Parathyroid adenoma (tissue), 2 donors: ENCODE results near the gene NOG.

Experiments
- H2AFZ ChIP-seq: fragments of 300-600 bp; sonication (generic); one replicate; pipeline ENCODE4 v1.7.0; 2017; ENCODE audit warnings: antibody characterized with exemption, mild to moderate bottlenecking
- H3K27ac ChIP-seq: fragments of 300-600 bp; sonication (generic); one replicate; pipeline ENCODE4 v1.7.0; 2017
- H3K27me3 ChIP-seq: fragments of 300-600 bp; sonication (generic); one replicate; pipeline ENCODE4 v1.7.0; 2017; ENCODE audit warnings: low read length; ENCODE audit not compliant: control insufficient read depth, insufficient read depth
- H3K36me3 ChIP-seq: fragments of 300-600 bp; sonication (generic); one replicate; pipeline ENCODE4 v1.7.0; 2017; ENCODE audit warnings: low read length; ENCODE audit not compliant: control insufficient read depth, insufficient read depth
- H3K4me1 ChIP-seq: fragments of 300-600 bp; sonication (generic); one replicate; pipeline ENCODE4 v1.7.0; 2017; ENCODE audit warnings: control low read depth
- H3K4me2 ChIP-seq: fragments of 300-600 bp; sonication (generic); one replicate; pipeline ENCODE4 v1.7.0; 2017; ENCODE audit warnings: low read length
- H3K4me3 ChIP-seq: fragments of 300-600 bp; sonication (generic); one replicate; pipeline ENCODE4 v1.7.0; 2017; ENCODE audit warnings: low read depth, low read length
- H3K79me2 ChIP-seq: fragments of 300-600 bp; sonication (generic); one replicate; pipeline ENCODE4 v1.7.0; 2017; ENCODE audit warnings: control low read depth
- H3K9ac ChIP-seq: fragments of 300-600 bp; sonication (generic); one replicate; pipeline ENCODE4 v1.7.0; 2017; ENCODE audit warnings: mild to moderate bottlenecking
- H3K9me3 ChIP-seq: fragments of 300-600 bp; sonication (generic); one replicate; pipeline ENCODE4 v1.7.0; 2017; ENCODE audit warnings: low read length; ENCODE audit not compliant: control insufficient read depth
- TF ChIP-seq, protein P1 (sequence below): fragments of 300-600 bp; sonication (generic); IDR thresholded peaks from one replicate; pipeline ENCODE4 v1.7.0; 2017; ENCODE audit warnings: antibody characterized with exemption, mild to moderate bottlenecking
- donor health status: primary hyperparathyroidism.

Gene NOG

GRCh38 chr17:56629531-56630075 is 36.1 kb downstream of the NOG start:
- no peak overlapping the region for H3K9ac ChIP-seq
- H3K27ac ChIP-seq: no peak overlapping the region
- H3K4me3 ChIP-seq: no peak overlapping the region

DNA sequence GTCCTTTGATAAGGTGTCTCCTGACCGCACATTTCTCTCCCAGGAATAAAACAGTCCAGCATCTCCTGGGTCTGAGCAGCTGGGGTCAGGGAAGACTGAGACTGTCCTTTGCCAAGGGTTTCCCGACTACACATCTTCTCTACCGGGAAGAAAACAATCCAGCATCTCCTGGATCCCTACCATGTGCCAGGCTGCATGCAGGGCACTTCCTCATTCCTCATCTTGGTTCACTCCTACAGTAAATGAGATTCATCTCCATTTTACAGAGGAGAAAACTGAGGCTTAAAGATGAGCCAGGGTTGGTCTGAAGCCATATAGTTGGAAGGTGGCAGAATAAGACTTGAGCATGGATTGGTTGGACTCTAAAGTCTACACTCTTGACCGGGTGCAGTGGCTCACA is 36.7 kb downstream of the NOG start:
- Histone ChIP-seq H3K4me1 (no peaks in the 10 kb centered on the region), H3K9me3 (no peaks in the 10 kb centered on the region), H3K36me3 (no peaks in the 10 kb centered on the region), H3K4me3 (no peak overlapping the region), H3K27ac (no peak overlapping the region), H2AFZ (no peak overlapping the region), H3K27me3 (no peaks in the 10 kb centered on the region), H3K4me2 (no peak overlapping the region), H3K79me2 (no peaks in the 10 kb centered on the region), H3K9ac (no peak overlapping the region)
- TF ChIP-seq, protein P1, sequence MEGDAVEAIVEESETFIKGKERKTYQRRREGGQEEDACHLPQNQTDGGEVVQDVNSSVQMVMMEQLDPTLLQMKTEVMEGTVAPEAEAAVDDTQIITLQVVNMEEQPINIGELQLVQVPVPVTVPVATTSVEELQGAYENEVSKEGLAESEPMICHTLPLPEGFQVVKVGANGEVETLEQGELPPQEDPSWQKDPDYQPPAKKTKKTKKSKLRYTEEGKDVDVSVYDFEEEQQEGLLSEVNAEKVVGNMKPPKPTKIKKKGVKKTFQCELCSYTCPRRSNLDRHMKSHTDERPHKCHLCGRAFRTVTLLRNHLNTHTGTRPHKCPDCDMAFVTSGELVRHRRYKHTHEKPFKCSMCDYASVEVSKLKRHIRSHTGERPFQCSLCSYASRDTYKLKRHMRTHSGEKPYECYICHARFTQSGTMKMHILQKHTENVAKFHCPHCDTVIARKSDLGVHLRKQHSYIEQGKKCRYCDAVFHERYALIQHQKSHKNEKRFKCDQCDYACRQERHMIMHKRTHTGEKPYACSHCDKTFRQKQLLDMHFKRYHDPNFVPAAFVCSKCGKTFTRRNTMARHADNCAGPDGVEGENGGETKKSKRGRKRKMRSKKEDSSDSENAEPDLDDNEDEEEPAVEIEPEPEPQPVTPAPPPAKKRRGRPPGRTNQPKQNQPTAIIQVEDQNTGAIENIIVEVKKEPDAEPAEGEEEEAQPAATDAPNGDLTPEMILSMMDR: no peak

More at GRCh38 chr17:56629531-56630075, 36.1 kb downstream of the NOG start:
- Histone ChIP-seq H3K79me2 (no peaks in the 10 kb centered on the region), H3K36me3 (no peaks in the 10 kb centered on the region), H3K4me1 (no peaks in the 10 kb centered on the region), H3K9me3 (no peaks in the 10 kb centered on the region), H3K4me2 (no peak overlapping the region), H2AFZ (no peak overlapping the region), H3K27me3 (no peaks in the 10 kb centered on the region)
- TF ChIP-seq, protein P1: no peak

- H3K4me2 ChIP-seq: no peak overlapping the region
- no peak overlapping the region for H2AFZ ChIP-seq
These were observed 40.2 kb downstream of the NOG start for GRCh38 chr17:56633681-56634080.

GRCh38 chr17:56635641-56636040 is 42.1 kb downstream of the NOG start:
- no peaks in the 10 kb centered on the region for H3K4me1 ChIP-seq
- no peak overlapping the region for H3K27ac ChIP-seq
- no peaks in the 10 kb centered on the region for H3K9me3 ChIP-seq
- H3K36me3 ChIP-seq: no peaks in the 10 kb centered on the region
- H3K27me3 ChIP-seq: no peaks in the 10 kb centered on the region
- H2AFZ ChIP-seq: no peak overlapping the region
- H3K4me2 ChIP-seq: no peak overlapping the region
- no peak overlapping the region for H3K4me3 ChIP-seq
- H3K9ac ChIP-seq: no peak overlapping the region
- H3K79me2 ChIP-seq: no peaks in the 10 kb centered on the region
- TF ChIP-seq, protein P1: no peak

More at GRCh38 chr17:56633681-56634080, 40.2 kb downstream of the NOG start:
- Histone ChIP-seq H3K36me3 (no peaks in the 10 kb centered on the region), H3K79me2 (no peaks in the 10 kb centered on the region), H3K9me3 (no peaks in the 10 kb centered on the region), H3K27ac (no peak overlapping the region), H3K27me3 (no peaks in the 10 kb centered on the region), H3K9ac (no peak overlapping the region), H3K4me3 (no peak overlapping the region), H3K4me1 (no peaks in the 10 kb centered on the region)
- TF ChIP-seq, protein P1: no peak

- H3K27me3 ChIP-seq: no peaks in the 10 kb centered on the region
These were observed 42.8 kb downstream of the NOG start for GRCh38 chr17:56636265-56636664.

More at GRCh38 chr17:56636265-56636664, 42.8 kb downstream of the NOG start:
- H2AFZ ChIP-seq: no peak overlapping the region
- H3K9ac ChIP-seq: no peak overlapping the region
- H3K27ac ChIP-seq: no peak overlapping the region
- H3K9me3 ChIP-seq: no peaks in the 10 kb centered on the region
- H3K4me1 ChIP-seq: no peaks in the 10 kb centered on the region
- no peak overlapping the region for H3K4me2 ChIP-seq
- no peaks in the 10 kb centered on the region for H3K36me3 ChIP-seq
- no peaks in the 10 kb centered on the region for H3K79me2 ChIP-seq
- TF ChIP-seq, protein P1: no peak
- no peak overlapping the region for H3K4me3 ChIP-seq
